HFFc6 (cell line): ENCODE results near the gene THRSP. TPM values are rescaled to one million over a fixed set of nuclear protein-coding genes. Genes with fewer than 3 reads are reported as not detected.

Source experiments
- DNase-seq: peaks from one replicate; pipeline ENCODE4 v3.0.0-alpha.2; 2018
- H3K27ac Mint-ChIP-seq: 2 replicates; pipeline ENCODE4 v1.8.0; 2020; ENCODE audit warnings: mild to moderate bottlenecking, mixed read lengths
- H3K27me3 Mint-ChIP-seq: 2 replicates; pipeline ENCODE4 v1.8.0; 2021; ENCODE audit warnings: mild to moderate bottlenecking, moderate library complexity, mixed read lengths; ENCODE audit not compliant: insufficient read depth
- H3K36me3 Mint-ChIP-seq: 2 replicates; pipeline ENCODE4 v1.8.0; 2021; ENCODE audit warnings: low read depth, mixed read lengths
- H3K4me1 Mint-ChIP-seq: 2 replicates; pipeline ENCODE4 v1.8.0; 2020; ENCODE audit warnings: low read depth, mixed read lengths
- H3K4me3 Mint-ChIP-seq: 2 replicates; pipeline ENCODE4 v1.8.0; 2020; ENCODE audit warnings: mild to moderate bottlenecking, moderate library complexity, mixed read lengths
- H3K9me3 Mint-ChIP-seq: 2 replicates; pipeline ENCODE4 v1.8.0; 2020; ENCODE audit warnings: mild to moderate bottlenecking, mixed read lengths
- total RNA-seq, 6 experiments: library from RNA; stranded (reverse); fragmentation: NEBNext Ultra II Directional; extraction: Animal tissue kit (Norgen Biotek cat#: 25700); gene quantifications; 2 replicates in 1 of 6; 3 replicates in 5 of 6; pipeline ENCODE4 v1.2.3, GENCODE V29; 2021
- TF ChIP-seq, protein P1 (sequence below): fragments of 200-600 bp; sonication (generic); IDR thresholded peaks from 2 replicates; pipeline ENCODE4 v1.5.0; 2021; ENCODE audit warnings: antibody characterized with exemption, mild to moderate bottlenecking

The THRSP gene
- total RNA-seq, 6 experiments from 2014 or later, result not detected

DNA sequence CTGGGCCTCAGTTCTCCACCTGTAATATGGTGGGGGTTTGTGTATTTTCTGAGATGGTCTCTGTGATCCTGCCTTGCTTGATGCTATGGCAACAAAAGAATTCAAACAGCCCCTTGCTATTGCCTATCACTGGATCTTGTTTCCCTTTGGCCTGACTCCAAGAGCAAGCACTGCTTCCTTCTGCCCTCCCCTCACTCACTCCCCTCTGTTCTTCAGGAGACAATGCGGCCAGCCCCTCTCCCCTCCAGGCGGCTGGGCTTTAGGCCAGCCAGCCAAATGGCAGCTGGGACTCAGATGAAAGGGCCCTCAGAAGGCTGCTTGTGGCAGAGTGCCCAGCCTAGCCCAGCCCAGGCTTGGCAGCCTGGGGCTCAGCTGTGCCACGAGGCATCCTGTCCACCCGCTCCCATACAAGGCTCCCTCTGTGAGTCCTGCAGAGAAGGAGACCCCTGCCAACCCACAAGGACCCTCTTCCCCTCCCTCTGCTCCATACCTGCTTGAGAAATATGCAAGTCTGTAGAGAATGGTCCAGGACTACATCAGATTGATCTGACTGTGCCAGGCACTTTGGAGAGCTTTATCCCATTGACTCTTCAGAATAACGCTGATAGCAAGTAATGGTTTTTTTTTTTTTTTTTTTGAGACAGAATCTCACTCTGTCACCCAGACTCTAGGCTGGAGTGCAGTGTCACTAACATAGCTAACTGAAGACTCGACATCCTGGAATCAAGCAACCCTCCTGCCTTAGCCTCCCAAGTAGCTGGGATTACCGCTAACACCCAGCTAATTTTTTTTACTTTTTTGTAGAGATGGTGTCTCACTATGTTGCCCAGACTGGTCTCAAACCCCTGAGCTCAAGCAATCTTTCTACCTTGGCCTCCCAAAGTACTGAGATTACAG lies 33.0 kb upstream of the THRSP start:
- Mint-ChIP-seq H3K27me3 (peaks cover 2% of the 10 kb centered on the region; the same call in 1 of the 2 replicates), H3K4me3 (no peak overlapping the region), H3K27ac (peak overlapping the region; percentile 40; the same call in 1 of the 2 replicates), H3K9me3 (no peaks in the 10 kb centered on the region), H3K36me3 (no peaks in the 10 kb centered on the region), H3K4me1 (peaks cover 16% of the 10 kb centered on the region)
- TF ChIP-seq, protein P1, sequence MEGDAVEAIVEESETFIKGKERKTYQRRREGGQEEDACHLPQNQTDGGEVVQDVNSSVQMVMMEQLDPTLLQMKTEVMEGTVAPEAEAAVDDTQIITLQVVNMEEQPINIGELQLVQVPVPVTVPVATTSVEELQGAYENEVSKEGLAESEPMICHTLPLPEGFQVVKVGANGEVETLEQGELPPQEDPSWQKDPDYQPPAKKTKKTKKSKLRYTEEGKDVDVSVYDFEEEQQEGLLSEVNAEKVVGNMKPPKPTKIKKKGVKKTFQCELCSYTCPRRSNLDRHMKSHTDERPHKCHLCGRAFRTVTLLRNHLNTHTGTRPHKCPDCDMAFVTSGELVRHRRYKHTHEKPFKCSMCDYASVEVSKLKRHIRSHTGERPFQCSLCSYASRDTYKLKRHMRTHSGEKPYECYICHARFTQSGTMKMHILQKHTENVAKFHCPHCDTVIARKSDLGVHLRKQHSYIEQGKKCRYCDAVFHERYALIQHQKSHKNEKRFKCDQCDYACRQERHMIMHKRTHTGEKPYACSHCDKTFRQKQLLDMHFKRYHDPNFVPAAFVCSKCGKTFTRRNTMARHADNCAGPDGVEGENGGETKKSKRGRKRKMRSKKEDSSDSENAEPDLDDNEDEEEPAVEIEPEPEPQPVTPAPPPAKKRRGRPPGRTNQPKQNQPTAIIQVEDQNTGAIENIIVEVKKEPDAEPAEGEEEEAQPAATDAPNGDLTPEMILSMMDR, result no peak
- no peak for DNase-seq

DNA sequence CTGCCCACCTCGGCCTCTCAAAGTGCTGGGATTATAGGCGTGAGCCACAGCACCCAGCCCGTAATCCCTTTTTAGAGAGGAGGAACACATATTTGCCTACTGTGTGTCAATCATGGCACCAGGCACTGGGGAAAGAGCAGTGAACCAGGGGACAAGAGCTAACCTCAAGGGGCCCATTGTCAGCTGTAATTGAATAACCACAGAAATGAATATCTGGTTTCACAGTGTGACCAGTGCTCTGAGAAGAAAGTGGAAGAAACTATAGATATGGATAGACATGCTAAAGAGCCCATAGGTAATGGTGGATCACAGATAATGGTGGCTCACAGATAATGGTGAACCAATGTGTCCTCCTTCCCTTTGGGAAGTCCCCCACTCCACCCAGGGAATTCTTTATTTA lies 32.0 kb upstream of the THRSP start:
- TF ChIP-seq, protein P1, result no peak
- Mint-ChIP-seq H3K36me3 (no peaks in the 10 kb centered on the region), H3K27me3 (peaks cover 2% of the 10 kb centered on the region; the same call in 1 of the 2 replicates), H3K27ac (no peak overlapping the region), H3K4me1 (peaks cover 16% of the 10 kb centered on the region), H3K4me3 (no peak overlapping the region), H3K9me3 (no peaks in the 10 kb centered on the region)
- DNase-seq, result no peak

DNA sequence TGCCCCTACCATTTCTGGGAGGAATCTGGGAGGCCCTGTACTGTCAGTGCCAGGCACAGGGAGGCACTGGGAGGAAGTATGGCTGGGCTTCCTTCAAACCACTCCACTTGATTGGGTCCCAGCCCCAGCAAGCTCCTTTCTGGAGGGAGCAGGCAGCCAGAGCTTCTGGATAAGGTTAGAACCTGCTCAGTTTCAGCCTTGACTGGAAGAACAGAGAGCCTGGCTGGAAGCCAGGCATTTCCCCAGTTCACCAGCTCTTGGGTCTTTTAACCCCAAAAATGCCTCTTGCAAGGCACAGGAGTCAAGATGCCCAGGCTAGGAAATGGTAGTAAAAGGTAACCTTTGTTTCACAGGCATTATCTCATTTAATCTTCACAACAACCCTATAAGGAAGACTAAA lies 31.6 kb upstream of the THRSP start:
- TF ChIP-seq, protein P1, result no peak
- H3K9me3 Mint-ChIP-seq, result no peaks in the 10 kb centered on the region
- no peak overlapping the region for H3K27ac Mint-ChIP-seq
- peaks cover 2% of the 10 kb centered on the region; the same call in 1 of the 2 replicates for H3K27me3 Mint-ChIP-seq
- no peak overlapping the region for H3K4me3 Mint-ChIP-seq
- no peak for DNase-seq
- no peaks in the 10 kb centered on the region for H3K36me3 Mint-ChIP-seq
- H3K4me1 Mint-ChIP-seq, result peaks cover 21% of the 10 kb centered on the region

DNA sequence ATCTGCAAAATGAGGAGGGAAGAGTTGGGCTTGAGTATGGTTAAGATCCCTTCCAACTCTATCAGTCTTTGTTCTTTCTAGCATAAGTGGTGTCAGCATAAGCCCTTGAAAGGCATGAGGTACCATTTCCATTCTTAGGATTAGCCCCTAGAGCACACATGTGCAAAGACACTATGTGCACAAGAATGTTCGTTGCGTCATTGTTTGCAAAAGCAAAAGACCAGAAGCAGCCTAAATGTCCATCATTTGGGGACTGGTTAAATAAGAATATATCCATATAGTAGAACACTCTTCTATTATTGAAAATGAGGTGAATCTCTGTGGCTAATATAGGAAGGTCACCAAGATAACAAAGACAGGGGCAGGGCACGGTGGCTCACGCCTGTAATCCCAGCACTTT lies 30.6 kb upstream of the THRSP start:
- Mint-ChIP-seq H3K27ac (no peak overlapping the region), H3K4me1 (peaks cover 25% of the 10 kb centered on the region)

DNA sequence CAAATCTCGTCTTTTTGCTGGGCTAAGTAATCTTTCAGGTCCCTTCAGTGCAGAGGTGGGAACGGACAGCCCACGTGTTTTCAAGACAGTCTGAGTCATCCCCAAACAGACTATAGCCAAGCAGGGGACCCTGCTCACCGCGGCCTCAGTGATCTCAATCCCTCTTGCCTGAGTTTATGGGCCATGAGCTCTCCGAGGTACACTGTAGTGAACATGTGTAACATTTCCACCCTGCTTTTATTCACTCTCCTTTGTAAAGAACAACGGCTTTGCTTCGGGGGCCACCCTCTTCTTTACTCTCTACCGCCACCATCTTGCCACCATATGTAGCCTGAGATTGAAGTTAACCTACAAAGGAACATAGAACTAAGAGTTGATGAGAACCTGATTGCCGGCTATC lies 29.0 kb upstream of the THRSP start:
- Mint-ChIP-seq H3K36me3 (no peaks in the 10 kb centered on the region), H3K9me3 (no peaks in the 10 kb centered on the region), H3K4me3 (no peak overlapping the region), H3K27me3 (peaks cover 2% of the 10 kb centered on the region; the same call in 1 of the 2 replicates), H3K4me1 (peaks cover 28% of the 10 kb centered on the region), H3K27ac (no peak overlapping the region)
- DNase-seq, result no peak
- TF ChIP-seq, protein P1, result 0 out of 2 replicates have a peak, but pooled peaks have one; percentile 14

More for the DNA sequence above, 30.6 kb upstream of the THRSP start:
- no peaks in the 10 kb centered on the region for H3K9me3 Mint-ChIP-seq
- TF ChIP-seq, protein P1, result no peak
- H3K36me3 Mint-ChIP-seq, result no peaks in the 10 kb centered on the region
- no peak overlapping the region for H3K4me3 Mint-ChIP-seq
- DNase-seq, result no peak
- peaks cover 2% of the 10 kb centered on the region; the same call in 1 of the 2 replicates for H3K27me3 Mint-ChIP-seq
